Eye (tissue), 1 donor: Measurements from ENCODE around the gene PIAS3.

Experiments
- DNase-seq: peaks from one replicate; pipeline ENCODE4 v3.0.0-alpha.2; 2015

Gene PIAS3

DNA sequence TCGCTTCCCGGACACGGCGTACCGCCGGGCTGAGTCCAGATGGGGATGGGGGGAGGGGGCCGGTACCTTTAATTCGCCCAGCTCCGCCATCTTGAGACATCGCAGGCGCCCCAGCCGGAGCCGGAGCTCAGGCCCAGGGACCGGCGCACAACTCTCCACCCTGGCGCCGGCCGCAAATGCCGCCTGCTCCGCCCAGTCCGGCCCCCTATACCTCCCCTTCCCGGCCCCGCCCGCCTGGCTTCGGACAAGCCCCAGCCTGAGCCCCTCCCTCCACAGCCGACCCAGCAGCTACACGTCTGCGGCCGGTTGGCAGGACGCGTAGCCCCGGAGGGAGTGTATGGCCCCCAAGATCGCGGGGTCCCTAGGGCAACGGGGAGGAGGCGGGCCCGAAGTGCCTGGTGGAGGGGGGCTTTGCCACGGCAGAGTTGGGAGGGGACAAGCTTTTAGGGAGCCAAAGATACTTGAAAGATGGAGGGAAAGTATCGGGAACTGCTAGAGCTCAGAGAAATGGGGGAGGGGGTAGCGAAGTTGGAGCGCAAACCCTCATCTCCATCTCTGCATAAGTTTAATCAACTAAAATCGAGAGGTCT is at the start of gene PIAS3:
Gene PIAS3, minus strand, starts transcription at position 181 of the 590 bp plus-strand sequence. Its CDS starts 91 bp downstream, at position 90.
- peak; percentile 97 for DNase-seq

- DNase-seq, result no peak
Observed at GRCh38 chr1:145908653-145909052, 49.8 kb upstream of the PIAS3 start.

DNA sequence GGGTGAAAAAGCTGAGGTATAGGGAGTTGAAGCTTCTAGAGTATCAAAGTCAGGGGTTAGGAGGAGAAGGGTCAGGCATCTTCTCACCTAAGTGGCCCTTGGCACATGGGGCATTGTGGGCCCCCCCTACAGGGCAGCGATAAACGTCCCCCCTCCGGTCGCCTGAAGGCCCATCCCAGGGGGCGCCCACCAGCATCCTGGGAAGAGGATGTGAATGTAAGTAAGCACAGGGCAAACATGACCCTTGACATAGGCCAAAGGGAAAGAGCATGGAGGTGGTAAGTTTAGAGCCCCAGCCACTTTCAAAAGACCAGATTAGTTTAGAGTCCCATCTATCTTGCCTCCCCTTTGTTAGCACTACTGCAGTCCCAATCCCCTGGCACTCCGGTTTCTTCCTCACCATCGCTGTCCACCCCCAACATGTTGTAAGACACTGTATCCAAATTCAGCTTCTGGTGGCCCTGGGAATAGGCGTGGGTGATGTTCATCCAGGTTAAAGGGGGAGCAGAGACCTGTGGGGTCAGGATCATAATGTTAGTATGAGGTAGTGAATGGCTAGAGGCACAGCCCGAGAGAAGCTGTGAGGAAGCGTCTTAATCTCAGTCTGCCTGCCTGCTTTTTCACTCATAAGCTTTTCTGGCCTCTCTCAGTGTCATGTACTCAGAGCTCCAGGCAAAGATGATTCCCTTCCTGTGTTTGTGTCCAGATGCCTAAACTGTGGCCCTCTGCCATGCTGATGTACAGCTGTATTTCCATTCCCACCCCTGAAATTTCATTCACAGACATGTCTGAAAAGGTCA is 48.3 kb upstream of the PIAS3 start:
- DNase-seq, result no peak

- DNase-seq, result no peak
Observed at GRCh38 chr1:145901312-145902021, 42.6 kb upstream of the PIAS3 start.

- no peak for DNase-seq
Observed at GRCh38 chr1:145898756-145899155, 39.9 kb upstream of the PIAS3 start.

- no peak for DNase-seq
Observed at GRCh38 chr1:145897969-145898368, 39.1 kb upstream of the PIAS3 start.

DNA sequence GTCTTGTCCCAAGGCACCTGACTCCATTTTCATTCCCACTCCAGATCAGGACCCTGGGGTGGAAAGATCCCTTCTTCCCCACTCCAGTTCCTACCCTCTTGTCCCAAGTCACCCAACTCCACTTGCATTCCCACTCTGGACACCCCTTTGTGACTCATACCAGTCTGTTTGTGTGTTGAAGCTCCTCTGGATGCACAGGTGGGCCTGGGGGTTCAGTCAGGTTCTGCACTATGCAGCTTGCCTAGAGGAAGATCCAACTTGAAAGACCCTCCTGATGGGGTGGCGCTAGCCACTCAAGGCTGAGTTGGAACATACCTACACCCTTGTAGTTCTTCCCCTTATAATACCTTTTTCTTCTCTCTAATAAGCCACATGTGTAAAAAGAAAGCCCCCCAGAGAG is 36.6 kb upstream of the PIAS3 start:
- DNase-seq, result no peak

DNA sequence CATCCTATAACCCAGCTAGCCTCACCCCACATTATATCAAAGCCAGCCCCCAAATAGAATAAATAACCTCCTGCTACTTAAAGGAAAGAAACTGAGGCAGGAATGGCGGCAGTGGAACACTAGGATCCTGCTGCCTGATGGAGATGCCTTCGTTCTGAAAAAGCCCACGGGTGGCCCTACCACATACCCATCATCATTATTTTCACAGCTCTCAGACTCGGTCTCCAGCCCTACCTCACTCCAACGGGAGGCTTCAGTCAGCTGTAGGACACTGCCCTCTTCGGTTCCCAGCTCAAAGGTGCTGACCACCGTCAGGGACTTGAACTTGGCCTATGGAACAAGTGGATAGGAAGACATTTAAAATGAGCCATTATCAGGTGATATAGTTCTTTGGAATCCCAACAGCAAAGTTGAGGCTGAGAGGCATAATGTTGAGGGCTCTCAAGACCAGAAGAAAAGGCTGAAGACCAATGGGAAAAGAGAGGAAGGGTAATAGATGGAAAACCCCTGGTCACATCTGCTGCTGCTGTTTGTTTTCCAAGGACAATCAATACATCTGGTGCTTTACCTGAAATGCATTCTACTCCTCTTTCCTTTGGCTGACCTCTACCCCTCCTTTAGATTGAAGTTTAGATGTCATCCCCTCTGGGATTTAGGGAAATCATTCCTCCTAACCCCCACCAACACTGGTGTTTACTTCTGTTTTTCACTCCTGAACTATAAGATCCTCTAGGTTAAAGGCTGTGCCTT is 34.6 kb upstream of the PIAS3 start:
- no peak for DNase-seq

GRCh38 chr1:145892486-145893087 is 33.7 kb upstream of the PIAS3 start:
- DNase-seq, result peak; percentile 22

DNA sequence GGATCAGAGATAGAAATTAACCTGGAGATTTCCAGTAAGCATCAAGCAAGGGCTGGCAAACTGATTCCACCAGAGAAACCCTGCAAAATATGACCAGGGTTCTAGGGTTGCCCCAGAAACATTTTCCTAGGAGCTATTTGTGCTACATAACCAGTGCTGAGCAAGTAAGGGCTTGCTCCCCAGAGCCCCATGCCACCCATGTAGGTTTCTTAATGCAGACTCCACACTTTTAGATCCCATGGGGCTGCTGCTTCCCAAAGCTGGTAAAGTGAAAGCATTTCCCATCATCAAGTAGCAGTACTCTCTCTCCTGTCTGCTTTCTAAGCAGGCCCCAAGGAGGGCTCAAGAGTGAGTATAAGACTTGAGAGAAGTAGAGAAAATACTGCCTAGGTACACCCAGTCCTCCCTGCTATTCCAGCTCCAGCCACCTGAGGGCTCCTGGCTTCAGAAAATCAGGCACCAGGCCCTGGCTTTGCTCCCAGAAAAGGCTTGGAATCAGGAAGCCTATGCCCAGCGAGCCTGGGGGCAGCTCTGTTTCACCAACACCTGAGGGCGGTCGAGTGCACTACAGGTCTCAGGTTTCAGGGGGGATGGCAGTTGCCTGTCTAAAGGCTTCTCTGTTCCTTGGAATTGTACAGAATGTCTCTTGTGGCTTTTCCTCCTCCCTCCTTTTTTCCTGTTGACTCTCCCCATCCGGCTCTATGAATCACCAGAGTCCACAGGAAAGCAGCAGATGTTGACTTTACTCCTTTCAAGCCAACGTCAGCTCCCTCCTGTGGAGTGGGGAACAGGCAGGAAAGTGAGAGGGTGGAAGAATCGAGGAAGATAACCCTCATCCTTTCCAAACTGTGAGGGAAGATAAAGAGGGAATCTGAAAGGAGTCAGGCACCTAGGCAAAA is 33.0 kb upstream of the PIAS3 start:
- DNase-seq, result peak; percentile 97

GRCh38 chr1:145891143-145891542 is 32.3 kb upstream of the PIAS3 start:
- no peak for DNase-seq

GRCh38 chr1:145889722-145890121 is 30.8 kb upstream of the PIAS3 start:
- DNase-seq, result no peak

DNA sequence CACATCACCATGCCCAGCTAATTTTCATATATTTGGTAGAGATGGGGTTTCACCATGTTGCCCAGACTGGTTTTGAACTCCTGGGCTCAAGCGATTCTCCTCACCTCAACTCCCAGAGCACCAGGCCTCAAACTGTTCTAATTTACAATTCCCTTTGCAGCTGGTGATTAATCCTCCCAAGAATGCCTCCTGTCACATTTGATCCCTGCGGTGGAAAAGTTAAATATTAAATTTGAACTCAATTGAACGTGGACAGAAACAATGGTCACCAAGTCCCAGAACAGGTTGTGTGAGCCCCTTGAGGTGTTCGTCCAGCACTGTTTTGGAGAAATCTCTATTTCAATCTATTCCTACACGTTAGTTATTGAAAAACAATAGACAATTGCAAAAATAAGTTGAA is 28.8 kb upstream of the PIAS3 start:
- no peak for DNase-seq

DNA sequence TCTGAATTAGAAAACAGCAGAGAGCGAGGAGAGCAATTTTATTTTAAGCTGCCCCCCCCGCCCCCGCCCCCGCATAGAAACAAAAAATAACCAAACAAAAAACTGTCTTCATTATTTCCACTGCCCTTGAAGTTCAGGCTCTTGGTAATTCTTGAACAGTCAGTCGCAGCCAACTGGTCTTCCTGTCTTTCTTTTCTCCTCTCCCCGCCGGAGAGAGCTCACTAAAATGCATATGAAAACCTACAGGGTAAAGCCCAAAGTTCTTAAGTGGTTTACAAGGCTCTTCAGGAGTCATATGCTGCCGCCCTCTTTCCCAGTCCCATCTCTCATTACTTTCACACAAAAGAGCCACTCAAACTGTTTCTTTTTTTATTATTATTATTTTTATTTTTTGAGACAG is 27.9 kb upstream of the PIAS3 start:
- DNase-seq, result no peak

DNA sequence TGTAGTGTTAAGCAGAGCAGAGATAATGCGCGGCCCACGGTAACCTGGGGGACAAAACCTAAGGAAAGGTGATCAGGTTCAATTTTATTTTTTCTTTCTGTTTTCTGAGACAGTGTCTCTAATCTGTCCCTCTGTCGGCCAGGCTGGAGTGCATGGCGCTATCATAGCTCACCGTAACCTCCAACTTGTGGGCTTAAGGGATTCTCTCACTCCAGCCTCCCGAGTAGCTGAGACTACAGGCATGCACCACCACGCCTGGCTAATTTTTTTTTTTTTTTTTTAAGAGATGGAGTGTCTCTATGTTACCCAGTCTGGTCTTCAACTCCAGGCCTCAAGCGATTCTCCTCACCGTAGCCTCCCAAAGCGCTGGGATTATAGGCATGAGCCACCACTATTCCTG is 27.5 kb upstream of the PIAS3 start:
- no peak for DNase-seq

- peak; percentile 90 for DNase-seq
Observed at GRCh38 chr1:145885738-145886287, 26.9 kb upstream of the PIAS3 start, which contains the start of gene ANKRD35. Gene ANKRD35, minus strand, starts transcription at chr1:145885866. Its CDS starts 108 bp downstream, at chr1:145885758.

- DNase-seq, result no peak
Observed at GRCh38 chr1:145884675-145885074, 25.8 kb upstream of the PIAS3 start.

GRCh38 chr1:145879775-145880174 is 20.9 kb upstream of the PIAS3 start:
- DNase-seq, result no peak

GRCh38 chr1:145878724-145879123 is 19.8 kb upstream of the PIAS3 start:
- DNase-seq, result no peak

GRCh38 chr1:145877923-145878486 is 19.1 kb upstream of the PIAS3 start:
- no peak for DNase-seq

DNA sequence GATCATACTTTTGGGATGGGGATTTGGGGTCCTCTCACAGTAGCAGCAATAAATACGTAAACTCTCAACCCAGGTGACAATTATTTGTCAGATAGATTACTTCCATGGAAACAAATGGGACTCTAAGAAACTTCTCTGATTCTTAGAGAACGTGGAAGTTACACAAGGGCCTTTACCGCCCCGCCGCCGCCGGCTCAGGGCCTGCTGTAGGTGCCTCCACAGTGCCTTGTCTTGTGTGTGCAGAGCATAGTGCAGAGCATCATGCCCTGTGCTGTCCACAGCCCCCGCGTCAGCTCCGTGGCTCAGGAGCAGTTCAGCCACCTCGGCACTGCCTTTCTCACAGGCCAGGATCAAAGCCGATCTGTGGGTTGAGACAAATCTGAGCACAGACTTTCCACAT is 15.8 kb upstream of the PIAS3 start:
- DNase-seq, result no peak
